Activated CD8-positive, alpha-beta T cell treated with anti-CD3 and anti-CD28 coated beads for 36 hours (primary cell): Measurements from ENCODE around the gene BET1. TPM values are rescaled to one million over a fixed set of nuclear protein-coding genes. Genes with fewer than 3 reads are reported as not detected.

ENCODE experiments used
- ATAC-seq: fragments of 200-7000 bp; cut with Tn5 transposase; one replicate; pipeline ENCODE4 v1.10.0; 2021; ENCODE audit warnings: mild to moderate bottlenecking, moderate library complexity
- CTCF ChIA-PET: fragments of 350-600 bp; sonication (Branson Sonifier 250); formaldehyde crosslinking; loops from one replicate; lab custom pipeline; 2021; ENCODE audit warnings: antibody characterized with exemption; lab: Charles Lee
- POLR2A ChIA-PET: fragments of 350-600 bp; sonication (Branson Sonifier 250); formaldehyde crosslinking; loops from one replicate; lab custom pipeline; 2021; ENCODE audit warnings: antibody characterized with exemption; lab: Charles Lee
- DNase-seq: peaks from one replicate; pipeline ENCODE4 v3.0.0-alpha.2; 2020
- H3K27ac Mint-ChIP-seq: one replicate; pipeline ENCODE4 v1.8.0; 2021; ENCODE audit warnings: mild to moderate bottlenecking, mixed read lengths
- H3K27me3 Mint-ChIP-seq: one replicate; pipeline ENCODE4 v1.8.0; 2021; ENCODE audit warnings: mixed read lengths
- H3K36me3 Mint-ChIP-seq: one replicate; pipeline ENCODE4 v1.8.0; 2021; ENCODE audit warnings: low read depth, mixed read lengths
- H3K4me1 Mint-ChIP-seq: one replicate; pipeline ENCODE4 v1.8.0; 2021; ENCODE audit warnings: low read depth, mixed read lengths
- H3K4me3 Mint-ChIP-seq: one replicate; pipeline ENCODE4 v1.8.0; 2021; ENCODE audit warnings: mild to moderate bottlenecking, moderate library complexity, mixed read lengths
- H3K9me3 Mint-ChIP-seq: one replicate; pipeline ENCODE4 v1.8.0; 2021; ENCODE audit warnings: mixed read lengths
- intact Hi-C: fragments of 100-400 bp; cut with micrococcal nuclease; formaldehyde crosslinking; loops from one replicate; pipeline ENCODE4 v1.10.0; 2022
- total RNA-seq, 2 experiments: library from RNA; stranded (reverse); gene quantifications; one replicate each; pipeline ENCODE4 v1.2.3, GENCODE V29; 2021
- TF ChIP-seq, protein P1 (sequence below): fragments of 200-600 bp; IDR thresholded peaks from one replicate; pipeline ENCODE4 v1.8.0; 2022; ENCODE audit warnings: antibody characterized with exemption, mild to moderate bottlenecking

BET1 gene
- total RNA-seq, 2 experiments from 2014 or later = 17.6 to 20.8 TPM

DNA sequence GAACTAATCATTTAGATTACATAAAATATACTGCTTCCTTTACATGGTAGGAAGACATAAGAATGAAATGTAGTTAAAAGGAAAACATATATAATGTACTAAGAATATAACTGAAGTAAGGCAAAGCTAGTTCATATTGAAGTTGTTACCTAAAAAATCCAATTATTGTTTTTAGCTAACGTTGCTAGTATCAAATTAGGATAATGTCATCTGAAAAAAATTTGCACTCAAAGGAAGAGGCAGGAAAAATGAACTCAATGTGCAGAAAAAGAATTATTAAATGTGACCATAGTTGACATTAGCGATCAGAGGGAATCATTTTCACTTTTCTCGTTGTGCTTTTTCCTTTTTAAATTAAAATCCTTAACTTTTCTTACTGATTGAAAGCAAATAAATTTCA lies 1.6 kb upstream of the BET1 start:
- Mint-ChIP-seq H3K4me1 (peaks cover 14% of the 10 kb centered on the region), H3K36me3 (no peaks in the 10 kb centered on the region), H3K27me3 (peaks cover 4% of the 10 kb centered on the region), H3K9me3 (no peaks in the 10 kb centered on the region), H3K4me3 (no peak overlapping the region), H3K27ac (no peak overlapping the region)
- no peak for ATAC-seq
- POLR2A ChIA-PET = no interaction called here
- DNase-seq = no peak
- CTCF ChIA-PET = no interaction called here
- TF ChIP-seq, protein P1, sequence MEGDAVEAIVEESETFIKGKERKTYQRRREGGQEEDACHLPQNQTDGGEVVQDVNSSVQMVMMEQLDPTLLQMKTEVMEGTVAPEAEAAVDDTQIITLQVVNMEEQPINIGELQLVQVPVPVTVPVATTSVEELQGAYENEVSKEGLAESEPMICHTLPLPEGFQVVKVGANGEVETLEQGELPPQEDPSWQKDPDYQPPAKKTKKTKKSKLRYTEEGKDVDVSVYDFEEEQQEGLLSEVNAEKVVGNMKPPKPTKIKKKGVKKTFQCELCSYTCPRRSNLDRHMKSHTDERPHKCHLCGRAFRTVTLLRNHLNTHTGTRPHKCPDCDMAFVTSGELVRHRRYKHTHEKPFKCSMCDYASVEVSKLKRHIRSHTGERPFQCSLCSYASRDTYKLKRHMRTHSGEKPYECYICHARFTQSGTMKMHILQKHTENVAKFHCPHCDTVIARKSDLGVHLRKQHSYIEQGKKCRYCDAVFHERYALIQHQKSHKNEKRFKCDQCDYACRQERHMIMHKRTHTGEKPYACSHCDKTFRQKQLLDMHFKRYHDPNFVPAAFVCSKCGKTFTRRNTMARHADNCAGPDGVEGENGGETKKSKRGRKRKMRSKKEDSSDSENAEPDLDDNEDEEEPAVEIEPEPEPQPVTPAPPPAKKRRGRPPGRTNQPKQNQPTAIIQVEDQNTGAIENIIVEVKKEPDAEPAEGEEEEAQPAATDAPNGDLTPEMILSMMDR = no peak
- intact Hi-C loops = no loop called here

DNA sequence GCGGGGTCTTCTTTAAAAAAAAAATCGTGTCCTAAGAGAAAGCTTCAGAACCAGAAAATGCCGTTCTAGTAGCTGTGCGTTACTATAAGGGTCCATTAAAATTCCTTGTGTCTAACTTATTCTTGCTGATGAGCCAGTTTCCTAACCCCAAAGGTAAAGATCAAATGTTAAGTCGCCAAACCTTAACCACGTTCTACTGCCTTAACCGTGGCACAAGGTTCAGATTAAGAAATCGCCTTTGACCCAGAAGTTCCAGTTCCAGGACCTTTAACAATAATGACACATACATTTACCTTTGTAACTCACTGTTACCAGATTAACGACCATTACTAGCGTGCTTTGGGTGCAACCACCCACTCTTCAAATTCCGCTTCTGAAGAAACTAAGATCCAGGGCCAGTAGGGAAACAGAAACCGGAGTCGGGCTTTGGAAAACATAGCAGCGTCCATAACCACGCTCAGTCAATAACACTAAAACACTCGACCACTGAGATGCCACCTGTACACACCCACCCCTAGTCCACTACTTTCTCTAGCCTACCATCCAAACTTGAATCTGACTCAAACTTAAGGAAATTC lies 620 bp downstream of the BET1 start:
- peaks cover 18% of the 10 kb centered on the region for H3K4me1 Mint-ChIP-seq
- H3K4me3 Mint-ChIP-seq = peak overlapping the region; percentile 89
- TF ChIP-seq, protein P1 = no peak
- DNase-seq (peak; percentile 21), ATAC-seq (peak; percentile 32)
- H3K27ac Mint-ChIP-seq = peak overlapping the region; percentile 95
- H3K27me3 Mint-ChIP-seq = peaks cover 4% of the 10 kb centered on the region
- H3K36me3 Mint-ChIP-seq = peaks cover 2% of the 10 kb centered on the region
- H3K9me3 Mint-ChIP-seq = no peaks in the 10 kb centered on the region
- POLR2A ChIA-PET = no interaction called here
- CTCF ChIA-PET = no interaction called here
- intact Hi-C loops = loop anchor here (5.0 kb wide), 1 partner anchor 771 kb away; the partner anchor contains the start of gene VPS50

DNA sequence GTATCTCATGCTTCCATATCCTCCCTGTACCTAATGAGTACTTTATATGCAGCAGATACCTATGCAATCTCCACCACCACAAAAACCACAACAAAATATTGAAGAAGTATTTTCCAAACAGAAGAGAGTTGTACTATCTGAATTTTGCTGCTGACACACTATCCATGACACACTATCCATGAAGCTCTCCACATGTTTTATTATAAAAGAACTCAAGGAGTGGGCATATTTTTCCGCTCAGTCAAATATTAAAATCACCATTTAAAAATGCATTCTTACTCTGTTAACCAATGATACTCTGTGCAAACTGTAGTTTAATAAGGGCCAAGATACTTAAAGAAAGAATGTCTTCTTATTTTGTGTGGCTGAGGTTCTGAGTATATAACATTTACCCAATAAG lies 2.8 kb downstream of the BET1 start:
- Mint-ChIP-seq H3K4me3 (no peak overlapping the region), H3K36me3 (peaks cover 9% of the 10 kb centered on the region), H3K4me1 (peaks cover 23% of the 10 kb centered on the region), H3K9me3 (no peaks in the 10 kb centered on the region), H3K27ac (no peak overlapping the region), H3K27me3 (peaks cover 2% of the 10 kb centered on the region)
- TF ChIP-seq, protein P1 = no peak
- POLR2A ChIA-PET = no interaction called here
- intact Hi-C loops = loop anchor here (5.0 kb wide), 1 partner anchor 769 kb away; the partner anchor contains the start of gene VPS50
- no peak for ATAC-seq
- CTCF ChIA-PET = no interaction called here
- no peak for DNase-seq

DNA sequence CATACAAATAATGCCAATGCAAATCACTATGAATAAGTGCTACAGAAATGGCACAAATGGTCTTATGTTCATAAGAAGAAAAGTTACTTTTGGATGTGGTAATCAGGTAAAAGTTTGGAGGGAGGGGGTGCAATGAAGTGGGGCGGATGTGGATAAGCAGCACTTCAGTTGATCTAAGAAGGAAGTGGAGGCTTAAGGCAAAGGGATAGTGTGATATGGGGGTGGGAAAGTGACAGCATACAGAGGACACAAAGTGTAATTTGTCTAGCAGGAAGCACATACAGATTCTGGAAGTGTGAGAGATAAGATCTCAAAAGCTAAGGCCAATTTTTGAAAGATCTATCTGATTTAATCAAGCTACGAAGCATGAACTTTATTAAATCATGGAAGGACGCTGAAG lies 6.3 kb downstream of the BET1 start:
- DNase-seq = no peak
- TF ChIP-seq, protein P1 = no peak
- intact Hi-C loops = no loop called here
- POLR2A ChIA-PET = no interaction called here
- CTCF ChIA-PET = no interaction called here
- no peak for ATAC-seq
- Mint-ChIP-seq H3K27me3 (no peaks in the 10 kb centered on the region), H3K4me3 (no peak overlapping the region), H3K27ac (no peak overlapping the region), H3K36me3 (peaks cover 16% of the 10 kb centered on the region), H3K4me1 (peaks cover 22% of the 10 kb centered on the region), H3K9me3 (no peaks in the 10 kb centered on the region)

DNA sequence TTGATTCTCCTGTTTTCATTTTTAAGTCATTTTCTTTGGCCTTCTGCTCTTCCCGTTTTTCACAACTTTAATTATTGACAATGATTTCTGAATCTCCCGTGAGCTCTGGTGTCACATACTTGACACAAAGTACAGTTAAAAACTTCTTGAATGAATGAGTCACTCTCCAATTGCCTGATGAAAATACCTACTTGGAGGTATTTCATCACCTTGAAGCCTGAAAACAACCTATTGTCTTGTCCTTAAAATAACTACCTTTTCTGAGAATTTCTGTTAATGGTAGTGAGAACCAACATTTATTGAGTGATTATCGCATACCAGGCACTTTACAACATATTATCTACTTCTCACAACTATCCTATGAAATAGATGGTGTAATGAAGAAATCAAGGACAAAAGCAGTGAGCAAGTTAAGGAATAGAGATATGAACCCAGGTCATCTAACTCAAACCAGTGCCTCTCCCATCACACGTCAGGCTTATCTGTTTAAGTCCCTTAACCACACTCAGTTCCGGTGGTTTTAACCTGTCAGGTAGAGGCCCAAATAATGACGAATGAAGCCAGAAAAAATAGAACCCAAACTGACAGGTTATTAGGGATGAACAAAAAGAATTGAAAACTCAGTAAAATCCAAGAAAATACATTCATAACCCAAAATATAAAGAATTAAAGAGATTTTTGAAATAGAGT lies 11.6 kb downstream of the BET1 start:
- Mint-ChIP-seq H3K9me3 (no peaks in the 10 kb centered on the region), H3K27me3 (no peaks in the 10 kb centered on the region), H3K4me3 (no peak overlapping the region), H3K4me1 (peaks cover 6% of the 10 kb centered on the region), H3K36me3 (peaks cover 13% of the 10 kb centered on the region), H3K27ac (peak overlapping the region; percentile 1)
- DNase-seq (no peak), ATAC-seq (no peak)
- ChIA-PET CTCF (no interaction called here), POLR2A (no interaction called here)
- TF ChIP-seq, protein P1 = no peak
- intact Hi-C loops = no loop called here
